ENCODE measurements around the gene RPL13A. TPM values are rescaled to one million over a fixed set of nuclear protein-coding genes. Genes with fewer than 3 reads are reported as not detected.

The RPL13A gene
- total and polyA plus RNA-seq, 2 of the 13 experiments (the other 11 are each of a cell fraction or from before 2014, with no cell fraction given), result 2,601 to 3,407 TPM

GRCh38 chr19:49443366-49444099 lies 43.9 kb upstream of the RPL13A start (continued):
- no peak for TF ChIP-seq FOXO4 (CRISPR knock-in tag; conservative IDR thresholded peaks at IDR 0.05)
- no peak for TF ChIP-seq ZNF580 (CRISPR knock-in tag; IDR thresholded peaks at IDR 0.05; ENCODE audit: borderline replicate concordance, low read depth)
- TF ChIP-seq CAMTA2 (CRISPR knock-in tag; IDR thresholded peaks at IDR 0.05; ENCODE audit: borderline replicate concordance), result 0 out of 2 replicates have a peak, but pooled peaks have one; percentile 50
- no peak for TF ChIP-seq ZMYM2 (CRISPR knock-in tag; IDR thresholded peaks at IDR 0.05)
- TF ChIP-seq MIXL1 (CRISPR knock-in tag; IDR thresholded peaks at IDR 0.05), result no peak
- no peak for TF ChIP-seq ZBTB4 (CRISPR knock-in tag; IDR thresholded peaks at IDR 0.05; ENCODE audit: borderline replicate concordance)
- TF ChIP-seq ZNF562 (CRISPR knock-in tag; IDR thresholded peaks at IDR 0.05; ENCODE audit: borderline replicate concordance), result no peak
- TF ChIP-seq ZKSCAN8 (CRISPR knock-in tag; IDR thresholded peaks at IDR 0.05; ENCODE audit: borderline replicate concordance), result 0 out of 2 replicates have a peak, but pooled peaks have one; percentile 62
- 0 out of 2 replicates have a peak, but pooled peaks have one; percentile 57 for TF ChIP-seq NFATC3 (CRISPR knock-in tag; IDR thresholded peaks at IDR 0.05)
- no peak for TF ChIP-seq GTF2F1 (IDR thresholded peaks at IDR 0.05; ENCODE audit: low read length)
- TF ChIP-seq ZEB1 (IDR thresholded peaks at IDR 0.05; ENCODE audit: insufficient replicate concordance, low read depth), result peak; percentile 37
- no peak; the same call in 1 of the 2 replicates for TF ChIP-seq ZBED4 (CRISPR knock-in tag; IDR thresholded peaks at IDR 0.05; ENCODE audit: borderline replicate concordance)
- TF ChIP-seq ZNF850 (CRISPR knock-in tag; conservative IDR thresholded peaks at IDR 0.05), result 0 out of 2 replicates have a peak, but pooled peaks have one; percentile 35
- no peak for TF ChIP-seq ZNF260 (CRISPR knock-in tag; IDR thresholded peaks at IDR 0.05; ENCODE audit: borderline replicate concordance, low read depth)
- no peak for TF ChIP-seq CEBPB (IDR thresholded peaks at IDR 0.05; ENCODE audit: borderline replicate concordance, low read depth, low read length)
- TF ChIP-seq HOXA3 (CRISPR knock-in tag; IDR thresholded peaks at IDR 0.05), result peak; percentile 86
- no peak for TF ChIP-seq ZNF614 (CRISPR knock-in tag; IDR thresholded peaks at IDR 0.05; ENCODE audit: borderline replicate concordance)
- TF ChIP-seq BCL3 (CRISPR knock-in tag; IDR thresholded peaks at IDR 0.05), result peak; percentile 48; the same call in 1 of the 2 replicates
- no peak for TF ChIP-seq SRSF4 (IDR thresholded peaks at IDR 0.05; ENCODE audit: low read depth, low read length, poor library complexity, severe bottlenecking)

Measured in HepG2 (cell line).